ENCODE measurements around the gene MGLL.
A peak's percentile ranks its signal among the peaks of the same experiment; 100 is the strongest.

Gene MGLL

GRCh38 chr3:127834771-127835170, 12.5 kb upstream of the MGLL start:
- DNase-seq = no peak

GRCh38 chr3:127833281-127834032, 11.1 kb upstream of the MGLL start:
- DNase-seq = no peak

- peak; percentile 70 for DNase-seq
Measured at GRCh38 chr3:127831723-127832172, 9.4 kb upstream of the MGLL start.

- DNase-seq = no peak
Measured at GRCh38 chr3:127829537-127829936, 7.2 kb upstream of the MGLL start.

GRCh38 chr3:127827808-127828207, 5.5 kb upstream of the MGLL start:
- DNase-seq = no peak

GRCh38 chr3:127825756-127826155, 3.4 kb upstream of the MGLL start:
- DNase-seq = no peak

- no peak for DNase-seq
Measured at GRCh38 chr3:127824151-127824825, 2.0 kb upstream of the MGLL start.

GRCh38 chr3:127823426-127823857, 1.1 kb upstream of the MGLL start:
- DNase-seq = no peak

- DNase-seq = peak; percentile 59
Measured at GRCh38 chr3:127822682-127823425, 539 bp upstream of the MGLL start.

- DNase-seq = no peak
Measured at GRCh38 chr3:127821394-127821793, 921 bp downstream of the MGLL start.

GRCh38 chr3:127820826-127821313, 1.4 kb downstream of the MGLL start:
- DNase-seq = no peak

GRCh38 chr3:127820221-127820825, 2.0 kb downstream of the MGLL start:
- DNase-seq = no peak

- no peak for DNase-seq
Measured at GRCh38 chr3:127819656-127820055, 2.7 kb downstream of the MGLL start.

- DNase-seq = no peak
Measured at GRCh38 chr3:127819086-127819485, 3.2 kb downstream of the MGLL start.

GRCh38 chr3:127817406-127817841, 4.9 kb downstream of the MGLL start:
- no peak for DNase-seq

- DNase-seq = no peak
Measured at GRCh38 chr3:127816783-127817405, 5.4 kb downstream of the MGLL start.

GRCh38 chr3:127815641-127816605, 6.4 kb downstream of the MGLL start:
- DNase-seq = no peak

- no peak for DNase-seq
Measured at GRCh38 chr3:127815001-127815400, 7.3 kb downstream of the MGLL start.

- DNase-seq = no peak
Measured at GRCh38 chr3:127814325-127814781, 8.0 kb downstream of the MGLL start.

- no peak for DNase-seq
Measured at GRCh38 chr3:127812151-127812550, 10.2 kb downstream of the MGLL start.

GRCh38 chr3:127811717-127812116, 10.6 kb downstream of the MGLL start:
- no peak for DNase-seq
